Measurements from ENCODE around the gene UTRN.

The UTRN gene

DNA sequence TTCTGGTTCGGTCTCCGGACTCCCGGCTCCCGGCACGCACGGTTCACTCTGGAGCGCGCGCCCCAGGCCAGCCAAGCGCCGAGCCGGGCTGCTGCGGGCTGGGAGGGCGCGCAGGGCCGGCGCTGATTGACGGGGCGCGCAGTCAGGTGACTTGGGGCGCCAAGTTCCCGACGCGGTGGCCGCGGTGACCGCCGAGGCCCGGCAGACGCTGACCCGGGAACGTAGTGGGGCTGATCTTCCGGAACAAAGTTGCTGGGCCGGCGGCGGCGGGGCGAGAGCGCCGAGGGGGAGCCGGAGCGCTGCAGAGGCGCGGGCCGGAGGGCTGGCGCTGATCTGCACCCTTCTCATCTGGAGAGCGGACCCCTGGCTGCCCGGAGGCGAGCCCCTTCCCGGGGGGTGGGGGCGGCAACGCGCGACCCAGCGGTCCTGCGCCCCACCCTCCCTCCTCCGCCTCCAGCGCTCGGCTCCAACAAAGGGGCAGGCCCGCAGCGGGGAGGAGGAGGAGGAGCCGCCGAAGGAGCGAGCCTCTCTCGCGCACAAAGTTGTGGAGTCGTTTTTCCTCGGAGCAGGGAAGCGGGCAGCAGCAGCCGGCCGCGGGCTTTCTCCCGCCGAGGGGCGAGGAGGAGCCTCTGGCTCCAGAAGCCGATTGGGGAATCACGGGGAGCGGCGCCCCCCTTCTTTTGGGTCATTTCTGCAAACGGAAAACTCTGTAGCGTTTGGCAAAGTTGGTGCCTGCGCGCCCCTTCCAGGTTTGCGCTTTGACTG lies at the start of gene UTRN:
Gene UTRN, plus strand, starts transcription at position 553 of the 765 bp plus-strand sequence. CDS start 6,494 bp downstream, outside the sequence.
- DNase-seq, result peak; percentile 42

DNA sequence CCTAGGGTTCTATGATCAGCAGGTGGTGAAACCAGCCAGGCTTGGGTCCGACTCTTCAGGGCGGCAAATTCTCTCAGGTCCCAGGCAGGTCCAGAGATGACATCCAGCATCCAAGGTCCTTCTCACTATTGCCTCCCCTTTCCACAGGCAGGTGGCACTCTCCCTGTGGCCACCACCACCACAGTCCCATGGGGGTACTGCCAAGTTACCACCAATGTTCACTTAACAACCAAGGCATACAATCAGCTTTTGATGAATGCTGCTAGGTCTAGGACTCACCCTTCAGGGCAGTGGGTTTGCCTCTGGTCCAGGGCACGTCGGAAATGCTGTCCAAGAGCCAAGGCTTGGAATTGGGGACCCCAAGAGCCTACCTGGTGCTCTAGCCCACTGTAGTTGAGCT lies 40.4 kb upstream of the UTRN start:
- DNase-seq, result no peak

DNA sequence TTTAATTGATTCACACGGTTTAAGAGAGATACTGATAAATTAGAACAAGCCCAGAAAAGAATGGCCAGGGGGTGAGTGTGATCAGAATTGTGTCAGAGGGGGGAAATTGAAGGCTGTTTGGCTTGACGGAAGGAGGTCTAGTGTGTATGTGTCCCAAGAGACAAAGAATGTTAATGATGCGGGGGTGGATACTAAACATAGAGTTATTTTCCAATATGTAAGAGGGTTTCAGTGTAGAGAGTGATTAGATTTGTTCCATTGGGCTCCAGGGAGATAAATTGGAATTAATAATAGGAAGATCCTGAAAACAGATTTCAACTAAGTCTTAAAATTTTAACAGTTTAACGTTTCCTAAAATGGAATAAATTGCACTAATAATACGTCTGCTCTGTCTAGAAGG lies 38.1 kb upstream of the UTRN start:
- DNase-seq, result no peak

DNA sequence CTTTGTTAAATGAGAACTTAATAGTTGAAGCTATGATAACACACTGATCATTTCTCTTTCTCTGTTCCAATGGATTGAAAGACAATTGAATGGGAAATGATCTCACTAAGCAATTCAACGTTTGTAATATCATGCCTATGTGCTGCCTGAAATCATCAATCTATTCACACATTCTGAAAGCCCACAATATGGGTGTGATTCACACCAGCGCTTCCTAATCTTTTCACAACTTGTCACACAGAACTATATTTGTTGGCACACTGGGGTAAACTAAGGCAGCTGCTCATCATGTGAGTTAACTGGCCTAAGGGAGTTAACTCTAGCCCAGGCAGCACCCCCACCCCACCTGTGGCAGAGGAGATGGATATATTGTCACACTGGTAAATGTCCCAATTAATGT lies 37.1 kb upstream of the UTRN start:
- no peak for DNase-seq

DNA sequence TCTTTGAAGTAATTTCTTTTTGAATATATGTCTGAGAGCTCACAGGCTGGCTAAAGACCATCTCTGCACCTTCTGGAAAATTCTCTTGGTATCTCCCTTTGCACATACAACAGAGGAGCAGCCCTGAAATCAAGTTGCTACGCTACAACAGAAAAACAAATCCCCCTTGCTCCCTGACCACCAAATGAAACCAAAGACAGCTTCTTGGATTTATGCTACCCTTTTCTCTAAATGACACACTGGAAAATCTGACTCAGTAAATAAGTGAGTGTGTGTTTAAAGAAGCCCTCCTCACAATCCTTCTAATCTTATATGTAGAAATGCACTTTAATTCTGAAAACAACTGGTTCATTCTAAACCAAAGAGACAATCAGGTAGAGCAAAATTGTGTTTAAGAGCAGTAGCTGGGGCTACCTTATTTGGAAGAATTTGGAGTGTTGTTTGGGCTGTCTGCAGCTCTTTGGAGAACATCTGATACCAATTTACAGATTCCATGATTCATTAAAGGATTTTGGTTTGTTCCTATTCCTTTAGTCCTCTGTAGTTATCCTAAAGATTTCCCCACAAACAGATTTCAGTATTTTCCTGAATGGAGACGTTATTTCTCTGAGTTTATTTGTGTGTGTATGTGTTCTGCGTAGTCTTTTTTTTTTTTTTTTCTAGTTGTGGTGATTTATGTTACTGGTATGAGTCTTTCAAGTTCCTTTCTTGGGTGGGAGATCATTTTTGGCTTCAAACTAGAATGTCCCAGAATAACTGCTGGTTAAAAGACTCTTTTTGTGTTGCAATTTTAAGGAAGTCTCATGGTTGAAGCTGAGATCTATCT lies 36.4 kb upstream of the UTRN start:
- DNase-seq, result no peak

DNA sequence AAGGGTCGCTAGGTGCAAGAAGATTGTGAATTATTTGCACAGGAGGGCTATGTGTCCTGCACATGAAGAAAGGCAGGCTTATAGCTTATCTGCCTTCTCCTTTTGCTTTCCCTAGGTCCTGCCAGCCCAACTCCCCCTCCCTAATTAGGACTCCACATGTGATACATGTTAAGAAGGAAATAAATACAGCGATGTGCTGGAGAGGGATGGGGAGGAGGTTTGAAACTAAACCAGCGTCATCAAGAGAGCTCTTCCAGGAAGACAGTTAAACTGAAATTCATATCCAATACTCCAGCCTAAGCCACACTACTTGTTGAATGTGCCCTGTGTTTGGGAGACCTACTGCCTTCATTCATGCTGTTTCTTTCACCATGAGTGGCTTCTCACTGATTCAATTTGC lies 34.9 kb upstream of the UTRN start:
- no peak for DNase-seq

DNA sequence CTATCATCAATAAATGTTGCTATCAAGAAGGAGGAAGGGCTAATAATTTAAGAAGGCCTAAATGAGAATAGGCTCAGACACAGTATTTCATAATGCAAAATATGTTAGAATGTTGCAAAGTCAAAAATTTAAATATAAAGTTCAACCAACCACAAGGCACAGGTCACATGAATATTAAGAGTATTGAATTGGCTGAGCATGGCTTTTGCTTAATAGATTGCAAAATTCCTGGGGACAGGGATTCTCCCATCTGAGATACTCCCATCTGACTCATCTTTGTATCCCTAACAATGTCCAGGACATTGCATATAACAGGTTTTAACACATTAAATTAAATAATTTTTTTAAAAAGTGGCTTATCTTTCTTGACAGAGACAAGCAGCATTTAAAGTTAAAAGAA lies 32.9 kb upstream of the UTRN start:
- DNase-seq, result no peak

DNA sequence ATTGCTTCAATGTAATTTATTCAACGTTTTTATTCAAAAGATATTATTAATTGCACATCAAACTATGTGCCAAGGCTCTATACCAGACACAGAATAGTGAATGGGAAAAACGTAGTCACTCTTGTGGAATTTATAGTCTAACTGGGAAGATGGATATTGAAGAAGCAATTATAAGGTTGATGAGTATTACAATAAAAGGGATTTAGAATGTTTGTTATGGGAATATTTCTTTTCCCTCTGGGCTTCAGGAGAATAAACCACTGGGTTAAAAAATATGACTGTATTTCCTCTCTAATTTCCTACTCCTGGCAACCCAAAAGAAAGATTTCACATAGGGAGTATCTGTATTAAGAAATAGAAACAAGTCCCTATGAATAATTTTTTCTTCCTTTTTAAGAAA lies 25.1 kb upstream of the UTRN start:
- no peak for DNase-seq

DNA sequence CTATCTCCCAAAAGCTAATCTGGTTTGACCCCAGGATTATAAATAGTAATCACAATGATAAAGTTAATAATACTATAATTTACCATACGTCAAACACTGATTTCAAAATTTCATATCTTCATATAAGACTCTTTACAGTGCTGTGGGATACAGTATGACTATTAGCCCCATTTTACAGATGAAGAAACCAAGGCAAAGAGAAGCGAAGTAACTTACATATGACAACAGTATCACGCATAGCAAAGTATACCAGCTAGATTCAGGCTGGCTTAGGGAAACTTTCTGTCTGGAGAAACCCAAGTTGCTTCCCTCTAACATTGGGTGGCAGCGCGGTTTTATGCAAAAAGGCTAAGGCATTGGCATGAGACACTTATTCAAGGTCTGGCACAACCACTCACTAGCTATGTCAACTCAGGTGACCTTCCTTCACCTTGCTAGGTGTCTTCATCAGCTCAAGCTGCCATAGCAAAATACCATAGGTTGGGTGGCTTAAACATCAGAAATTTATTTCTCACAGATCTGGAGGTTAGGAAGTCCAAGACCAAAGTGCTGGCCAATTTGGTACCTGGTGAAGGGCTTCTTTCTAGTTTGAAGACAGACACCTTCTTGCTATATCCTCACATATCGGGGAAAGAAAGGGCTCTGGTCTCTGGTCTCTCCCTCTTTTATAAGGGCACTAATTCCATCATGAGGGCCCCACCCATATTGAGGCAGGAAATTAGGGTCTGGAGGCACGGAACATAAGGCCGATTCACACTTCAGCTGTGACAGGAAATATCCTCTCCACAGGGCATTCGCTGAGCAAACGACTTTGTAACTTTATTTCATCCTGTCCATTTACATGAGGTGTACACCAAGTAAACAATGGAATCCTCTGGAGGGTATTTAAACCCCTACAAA lies 22.4 kb upstream of the UTRN start:
- DNase-seq, result peak; percentile 42

DNA sequence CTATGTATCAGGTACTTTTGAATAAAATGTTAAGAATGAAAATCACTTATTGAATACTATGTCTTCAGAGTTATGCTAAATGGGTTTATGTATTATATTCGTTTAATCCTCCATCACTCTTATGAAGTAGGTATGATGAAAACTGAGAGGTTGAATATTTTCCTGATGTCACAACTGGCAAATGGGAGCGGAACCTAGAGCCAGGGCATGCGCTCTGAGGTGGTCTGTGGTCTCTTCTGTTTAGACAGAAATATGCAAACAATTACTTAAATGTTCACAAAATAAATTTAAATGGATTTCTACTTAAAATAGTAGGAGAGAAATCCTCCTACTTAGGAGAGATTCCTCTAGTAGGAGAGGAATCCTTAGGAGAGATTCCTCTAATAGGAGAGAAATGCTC lies 21.3 kb upstream of the UTRN start:
- no peak for DNase-seq

DNA sequence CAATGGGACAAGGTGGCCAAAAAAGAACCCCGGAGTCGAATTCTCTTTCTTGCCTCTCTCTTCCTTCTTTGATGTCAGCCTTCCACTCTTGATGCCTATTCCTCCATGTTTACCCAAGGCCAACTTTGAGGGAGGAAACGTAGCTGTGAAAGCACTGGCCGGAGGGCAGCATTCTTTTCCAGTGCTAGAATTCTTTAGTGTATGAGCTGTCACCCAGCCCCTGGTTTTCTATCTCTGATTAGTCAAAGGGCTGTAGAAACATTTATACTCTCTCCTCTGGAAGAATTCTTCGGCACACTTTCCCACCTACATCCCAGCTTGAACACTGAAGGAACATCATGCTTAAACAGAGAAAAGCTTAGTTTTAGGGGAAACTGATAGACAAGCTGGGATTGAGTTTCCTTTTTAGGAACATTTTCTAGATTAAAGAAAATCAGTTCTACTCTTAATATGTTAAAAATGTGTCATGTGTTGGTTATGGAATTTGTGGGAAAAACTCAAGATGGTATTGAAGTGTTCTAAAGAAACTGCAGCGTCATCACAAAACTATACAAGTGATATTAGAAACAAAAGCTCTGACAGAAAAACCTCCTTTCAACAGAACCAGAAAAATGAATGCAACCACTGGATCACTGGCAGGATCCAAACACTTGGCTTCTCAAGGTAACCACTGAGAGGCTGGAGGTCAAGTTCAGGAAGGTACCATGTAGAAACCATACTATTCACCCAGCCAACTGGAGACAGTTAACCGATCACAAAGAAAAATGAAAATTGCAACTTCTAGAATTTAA lies 20.7 kb upstream of the UTRN start:
- no peak for DNase-seq

DNA sequence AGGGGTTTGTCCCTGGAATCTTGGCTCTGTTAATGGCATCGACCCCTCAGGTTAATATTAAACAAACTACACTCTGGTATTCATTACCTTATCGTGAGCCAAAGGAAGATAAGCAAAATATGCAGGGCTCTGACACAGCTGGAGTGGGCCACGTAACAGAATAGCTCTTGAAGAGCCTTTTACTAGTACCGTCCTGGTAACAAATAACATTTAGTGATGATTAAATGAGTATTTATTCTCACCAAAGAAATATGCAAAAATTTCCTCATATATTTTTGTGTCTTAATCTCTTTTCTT lies 20.1 kb upstream of the UTRN start:
- no peak for DNase-seq

DNA sequence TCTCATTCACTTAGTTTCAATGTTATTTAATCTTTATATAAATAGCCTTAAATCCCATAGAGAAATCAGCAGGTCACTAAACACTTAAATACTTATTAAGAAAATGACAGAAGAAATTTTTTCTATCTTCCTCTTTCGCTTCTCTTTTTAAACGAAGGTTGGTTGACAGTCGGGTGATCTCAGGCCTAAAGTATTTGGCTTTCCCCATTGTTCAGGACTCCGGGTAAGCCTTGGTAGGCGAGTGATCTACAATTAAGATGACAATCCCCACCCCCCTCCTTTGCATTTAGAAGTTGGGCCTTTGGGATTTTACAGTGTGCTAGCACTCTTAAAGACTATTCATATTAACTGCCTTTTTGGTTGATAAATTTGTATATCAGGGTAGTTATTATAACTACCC lies 19.7 kb upstream of the UTRN start:
- no peak for DNase-seq

DNA sequence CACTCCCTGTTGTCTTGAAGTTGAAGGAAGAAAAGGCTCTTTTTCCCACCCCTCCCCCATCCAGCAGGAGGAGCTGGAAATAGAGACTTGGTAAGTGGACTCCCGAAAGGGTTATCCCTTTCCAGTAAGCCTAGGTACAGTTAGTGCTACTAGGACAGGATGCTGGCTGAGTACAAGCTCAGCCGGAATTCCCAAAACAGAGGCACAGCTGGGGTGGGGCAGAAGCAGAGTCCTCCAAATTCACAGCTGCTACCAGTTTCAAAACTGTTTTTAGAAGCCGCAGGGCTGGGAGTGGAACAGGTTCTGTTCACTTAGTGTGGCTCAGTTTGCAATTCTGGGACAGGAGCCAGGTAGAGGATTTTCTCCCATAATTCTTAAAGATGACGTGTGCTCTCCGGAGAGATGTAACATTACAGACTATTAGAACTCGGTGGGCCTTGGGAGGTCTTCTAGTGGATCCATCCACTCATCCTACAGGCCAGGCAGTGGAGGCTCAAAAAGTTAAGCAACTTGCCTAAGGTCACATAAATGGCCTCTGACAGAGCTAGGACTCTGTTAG lies 19.0 kb upstream of the UTRN start:
- DNase-seq, result no peak

DNA sequence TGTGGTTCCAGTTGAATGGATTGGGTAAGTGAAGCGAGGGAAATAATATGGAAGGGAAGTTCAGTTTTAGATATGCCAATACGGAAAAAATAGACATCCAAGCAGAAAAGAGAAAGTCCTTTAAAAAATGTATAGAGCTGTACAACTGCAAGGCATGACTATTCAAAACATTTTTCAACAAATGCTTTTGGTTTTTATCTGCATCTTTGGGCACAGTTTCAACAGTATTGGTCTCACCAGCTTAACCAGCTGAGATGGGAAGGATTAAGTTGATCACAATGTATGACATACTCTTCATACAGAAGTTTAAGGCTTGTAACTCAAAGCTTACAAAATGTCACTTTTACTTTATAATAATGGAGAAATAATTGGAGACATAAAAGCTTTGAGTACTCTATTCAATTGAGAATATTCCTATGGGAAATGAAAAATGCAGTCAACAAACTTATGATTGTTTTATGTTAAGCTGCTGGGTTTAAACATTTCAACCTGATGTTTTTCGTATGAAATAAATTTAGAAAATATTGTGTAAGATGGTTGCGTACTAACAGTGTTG lies 16.3 kb upstream of the UTRN start:
- no peak for DNase-seq

DNA sequence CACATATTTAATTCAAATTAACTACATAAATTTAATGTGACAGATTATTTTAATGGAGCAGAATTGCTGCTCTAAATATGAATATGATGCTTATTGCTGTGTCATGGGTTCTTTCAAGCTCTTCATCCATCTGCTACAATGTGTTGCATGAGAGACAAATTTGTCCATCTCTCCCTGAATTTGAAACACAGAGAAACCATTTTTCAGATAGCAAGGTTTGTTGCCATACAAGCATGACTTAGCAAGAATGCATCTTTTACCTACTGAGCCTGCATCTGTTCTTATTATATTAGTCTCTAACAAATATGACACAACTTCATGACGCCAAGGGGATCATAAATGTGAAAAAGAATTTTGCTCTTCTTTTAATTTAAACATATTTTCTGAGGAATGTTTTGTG lies 8.0 kb upstream of the UTRN start:
- no peak for DNase-seq

DNA sequence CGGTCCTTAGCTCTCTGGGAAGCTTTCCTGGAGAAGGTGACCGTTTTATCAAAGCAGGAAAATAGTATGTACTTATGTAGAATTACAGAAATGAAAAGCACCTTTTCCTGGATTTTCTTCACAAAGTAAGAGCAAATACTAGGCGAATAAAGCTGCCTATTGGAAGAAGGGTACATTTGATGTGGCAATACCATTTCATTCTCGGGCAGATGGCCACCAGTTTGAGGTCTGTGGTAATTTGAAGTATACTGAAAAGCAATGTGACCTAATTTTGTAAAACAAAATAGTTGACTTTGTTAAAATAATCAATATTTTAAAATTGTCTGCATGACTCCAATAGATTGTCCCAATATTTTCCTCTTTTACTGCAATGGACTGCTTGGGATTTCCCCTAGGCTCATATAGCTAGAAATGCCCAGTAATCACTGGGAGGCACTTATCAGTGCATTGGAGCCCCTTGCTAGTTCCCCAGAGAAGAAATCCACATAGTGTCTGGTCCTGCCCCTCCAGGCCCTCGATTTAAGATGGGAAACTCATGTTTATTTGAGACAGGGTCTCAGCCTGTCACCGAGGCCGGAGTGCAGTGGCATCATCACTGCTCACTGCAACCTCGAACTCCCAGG lies 7.4 kb upstream of the UTRN start:
- no peak for DNase-seq

DNA sequence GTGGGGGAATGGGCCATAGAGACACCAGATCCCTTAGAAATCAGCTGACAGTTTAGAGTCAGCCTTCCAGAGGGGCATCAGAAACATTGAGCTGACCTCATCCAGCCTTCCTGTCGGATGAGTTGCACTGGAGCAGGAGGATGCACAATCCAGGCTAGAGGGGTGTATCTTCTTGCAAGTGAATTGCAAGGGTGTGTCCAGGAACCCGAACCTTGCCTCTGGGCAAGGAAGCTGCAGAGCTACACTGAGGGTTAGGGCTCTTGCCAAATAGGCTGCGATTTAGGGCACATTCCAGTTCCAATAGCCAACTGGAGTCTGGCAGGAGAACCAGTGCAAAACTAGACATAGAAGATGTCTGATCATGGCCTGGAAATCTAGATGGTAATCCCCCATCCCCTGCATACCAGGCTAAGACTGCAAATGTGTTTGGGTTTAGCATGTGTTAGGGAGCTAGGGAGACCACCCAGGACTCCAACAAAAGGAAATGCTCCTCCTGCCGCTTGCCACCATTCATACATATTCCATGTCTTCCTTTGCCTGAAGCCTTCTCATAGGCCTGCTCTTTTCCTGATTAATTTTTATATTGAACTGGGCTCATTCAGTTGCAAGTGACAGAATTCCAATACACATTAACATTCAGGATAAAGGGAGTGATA lies 6.3 kb upstream of the UTRN start:
- DNase-seq, result no peak

DNA sequence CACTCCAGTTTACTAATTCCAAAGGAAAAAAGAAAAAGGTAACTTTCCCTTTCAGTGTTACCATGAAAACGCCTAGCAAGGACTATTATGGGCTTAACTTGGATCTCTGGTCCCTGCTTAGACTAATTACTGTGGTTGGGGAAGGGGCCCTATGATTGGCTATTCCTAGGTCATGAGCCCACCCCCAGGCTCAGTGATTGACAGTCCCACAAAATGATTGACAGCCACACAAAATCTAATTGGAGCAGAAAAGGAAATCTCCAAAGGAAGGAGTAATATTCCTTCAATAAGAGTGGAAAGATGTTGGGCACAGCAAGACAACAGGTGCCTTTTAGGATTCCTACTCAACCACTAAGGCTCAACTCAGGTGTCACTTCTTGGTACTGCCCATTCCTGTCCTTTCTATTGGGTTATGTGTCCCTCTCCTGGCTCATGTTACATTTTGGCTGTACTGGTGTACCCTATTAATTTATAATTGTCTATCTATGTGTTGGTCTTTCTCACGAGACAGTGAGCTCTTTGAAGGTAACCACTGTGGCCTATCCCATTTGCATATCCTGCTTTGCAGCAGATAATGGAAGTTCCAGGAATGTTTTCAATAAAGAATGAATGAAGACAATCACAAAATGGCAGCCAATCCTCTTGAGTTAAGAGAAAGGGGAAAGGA lies 5.5 kb upstream of the UTRN start:
- DNase-seq, result no peak

Measured in CD4-positive, alpha-beta T cell treated with Interleukin-10 for 1 hour (primary cell).